D721Med (cell line): Measurements from ENCODE around the gene LIPT2.

Source experiments
- DNase-seq: peaks from one replicate; pipeline ENCODE4 v3.0.0; 2011; ENCODE audit warnings: low spot score; ENCODE audit not compliant: insufficient read length
- FAIRE-seq: peaks from 2 replicates; lab custom pipeline; 2011; peaks lifted over from hg19 to GRCh38; lab: Jason Lieb, UNC
- CTCF ChIP-seq: IDR thresholded peaks from 2 replicates; pipeline ENCODE4 v1.5.1; 2012; ENCODE audit warnings: mild to moderate bottlenecking, control low read depth; ENCODE audit not compliant: insufficient read depth; ENCODE audit errors: missing control alignments

LIPT2 gene

GRCh38 chr11:74478877-74479731 is 14.4 kb downstream of the LIPT2 start:
- no peak for DNase-seq
- no peak for FAIRE-seq
- TF ChIP-seq CTCF: no peak

- FAIRE-seq (no peak), DNase-seq (no peak)
- TF ChIP-seq CTCF: no peak
Observed at GRCh38 chr11:74476536-74476935, 17.0 kb downstream of the LIPT2 start.

GRCh38 chr11:74474316-74474715 is 19.2 kb downstream of the LIPT2 start:
- DNase-seq (no peak), FAIRE-seq (no peak)
- TF ChIP-seq CTCF: no peak

GRCh38 chr11:74473382-74474173 is 19.9 kb downstream of the LIPT2 start:
- FAIRE-seq: no peak
- no peak for DNase-seq
- TF ChIP-seq CTCF: no peak

- no peak for FAIRE-seq
- TF ChIP-seq CTCF: no peak
- DNase-seq: no peak
Observed at GRCh38 chr11:74471668-74472429, 21.7 kb downstream of the LIPT2 start.

- DNase-seq (no peak), FAIRE-seq (no peak)
- no peak for TF ChIP-seq CTCF
Observed at GRCh38 chr11:74471037-74471436, 22.5 kb downstream of the LIPT2 start.
